DMS53 treated with DMSO at 0.1 percent for 48 hours (cell line): ENCODE measurements around the gene FLOT2.
"Not testable (repeated sequence)": the region's sequence is repeated elsewhere in the genome, so short reads cannot be mapped to it uniquely, and the experiment has no call there.

Experiments
- DNase-seq: peaks from one replicate; lab custom pipeline; 2025; ENCODE audit not compliant: unreplicated experiment; lab: John Stamatoyannopoulos, UW

FLOT2 gene

DNA sequence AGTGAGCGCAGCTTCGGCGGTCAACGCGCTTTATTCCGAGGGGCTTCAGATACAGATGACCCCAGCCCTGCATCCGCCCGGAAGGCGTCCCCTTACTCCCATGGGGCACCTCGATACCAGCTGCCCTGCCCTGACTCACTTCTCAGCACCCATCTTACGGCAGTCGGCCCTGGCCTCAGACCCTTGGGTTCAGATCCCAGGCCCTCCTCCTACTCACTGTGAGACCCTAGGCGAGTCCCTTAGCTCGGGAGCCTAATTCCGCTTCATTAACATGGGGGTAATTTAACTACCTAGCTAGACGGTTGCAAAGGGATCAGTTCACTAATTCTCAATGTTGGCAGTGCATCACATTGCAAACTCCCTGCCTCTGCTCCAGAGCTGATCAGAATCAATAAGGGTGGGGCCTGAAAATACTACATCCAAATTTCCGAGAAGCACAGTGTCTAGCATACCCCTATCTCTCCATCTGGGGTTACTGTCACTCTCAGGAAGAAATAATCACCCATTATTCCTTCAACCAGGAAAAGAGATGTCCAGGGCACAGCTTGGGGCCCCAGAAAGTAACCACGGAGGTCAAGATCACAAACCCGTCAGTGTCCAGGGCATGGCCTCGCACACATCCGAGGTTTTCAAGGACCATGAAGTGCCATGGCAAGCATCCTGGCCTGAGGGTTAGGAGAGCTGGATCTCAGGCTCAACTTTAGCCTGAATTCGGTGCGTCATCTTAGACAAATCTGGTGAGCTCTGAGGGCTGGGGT, 415 bp upstream of the FLOT2 start:
- no peak for DNase-seq

DNA sequence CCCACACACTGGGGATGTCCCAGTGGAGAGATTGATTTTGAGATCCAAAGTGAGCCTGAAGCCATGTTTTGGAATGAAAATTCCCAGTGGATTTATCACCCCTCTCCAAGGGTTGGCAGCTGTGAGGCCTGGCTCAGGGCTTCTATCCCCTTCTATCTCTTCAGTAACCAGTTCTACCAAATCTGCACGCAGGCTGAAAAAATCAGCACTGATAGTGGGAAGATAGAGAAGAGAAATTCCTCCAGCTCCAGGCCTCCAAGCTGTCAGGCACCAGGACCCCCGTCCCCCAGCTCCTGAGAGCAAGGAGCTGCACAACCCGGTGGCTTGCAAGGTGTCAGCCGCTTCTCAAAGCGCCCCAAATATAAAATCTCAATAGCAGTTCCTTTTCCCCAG, 1.0 kb downstream of the FLOT2 start:
- no peak for DNase-seq

DNA sequence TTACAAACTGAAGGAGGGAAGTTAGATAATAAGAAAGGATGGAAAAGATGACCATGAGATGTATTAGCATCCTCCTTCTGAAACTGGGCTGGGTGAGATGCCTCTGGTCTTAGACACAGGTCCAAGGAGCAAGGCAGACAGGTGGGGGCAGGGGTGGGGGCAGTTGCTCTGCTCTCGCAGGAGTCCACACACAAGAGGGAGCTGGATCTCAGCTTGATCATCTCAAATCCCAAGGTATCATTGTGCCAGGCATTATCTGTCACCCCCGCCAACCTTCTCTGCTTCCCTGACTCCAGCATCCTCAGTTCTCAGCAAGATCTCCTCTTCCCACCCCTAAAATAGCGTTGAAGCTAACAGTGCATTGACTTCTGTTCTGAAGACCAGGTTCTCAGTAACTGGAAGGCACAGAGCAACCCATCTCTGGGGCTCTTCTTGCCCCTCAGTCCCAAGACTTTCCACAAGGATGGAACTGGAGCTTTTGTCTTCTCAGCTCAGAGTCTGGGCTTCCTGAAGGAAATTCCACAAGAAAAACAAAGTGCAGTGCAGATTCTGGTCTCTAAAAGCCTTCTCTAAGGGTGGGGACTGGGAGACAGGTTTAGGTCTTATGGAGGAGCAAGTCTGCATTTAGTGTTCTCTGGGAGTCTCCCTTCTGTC, 1.6 kb downstream of the FLOT2 start:
- no peak for DNase-seq

DNA sequence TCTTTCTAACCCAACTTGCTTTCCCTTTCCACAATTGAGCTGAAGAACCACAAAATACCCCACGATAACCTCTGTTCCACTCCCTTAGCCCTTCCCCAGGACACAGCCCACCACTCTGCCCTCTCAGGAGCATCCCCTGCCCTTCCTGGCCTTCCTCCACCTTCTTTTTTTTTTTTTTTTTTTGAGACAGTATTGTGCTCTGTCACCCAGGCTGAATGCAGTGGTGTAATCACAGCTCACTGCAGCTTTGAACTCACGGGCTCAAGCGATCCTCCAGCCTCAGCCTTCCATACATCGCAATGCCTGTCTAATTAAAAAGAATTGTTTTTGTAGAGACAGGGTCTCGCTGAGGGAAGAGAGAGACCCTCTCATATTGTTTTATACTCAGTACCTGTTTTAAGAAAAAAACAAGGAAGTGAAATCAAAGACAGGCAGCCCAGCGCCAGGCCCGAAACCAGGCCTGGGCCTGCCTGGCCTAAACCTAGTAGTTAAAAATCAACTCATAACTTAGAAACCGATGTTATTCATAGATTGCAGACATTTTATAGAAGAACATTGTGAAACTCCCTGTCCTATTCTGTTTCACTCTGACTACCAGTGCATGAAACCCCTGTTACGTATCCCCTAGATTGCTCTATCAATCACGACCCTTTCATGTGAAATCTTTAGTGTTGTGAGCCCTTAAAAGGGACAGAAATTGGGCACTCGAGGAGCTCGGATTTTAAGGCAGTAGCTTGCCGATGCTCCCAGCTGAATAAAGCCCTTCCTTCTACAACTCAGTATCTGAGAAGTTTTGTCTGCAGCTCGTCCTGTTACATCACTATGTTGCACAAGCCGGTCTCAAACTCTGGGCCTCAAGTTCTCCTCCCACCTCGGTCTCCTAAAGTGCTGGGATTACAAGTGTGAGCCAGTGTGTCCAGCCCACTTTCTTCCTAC, 4.0 kb downstream of the FLOT2 start:
- not testable (repeated sequence) for DNase-seq

DNA sequence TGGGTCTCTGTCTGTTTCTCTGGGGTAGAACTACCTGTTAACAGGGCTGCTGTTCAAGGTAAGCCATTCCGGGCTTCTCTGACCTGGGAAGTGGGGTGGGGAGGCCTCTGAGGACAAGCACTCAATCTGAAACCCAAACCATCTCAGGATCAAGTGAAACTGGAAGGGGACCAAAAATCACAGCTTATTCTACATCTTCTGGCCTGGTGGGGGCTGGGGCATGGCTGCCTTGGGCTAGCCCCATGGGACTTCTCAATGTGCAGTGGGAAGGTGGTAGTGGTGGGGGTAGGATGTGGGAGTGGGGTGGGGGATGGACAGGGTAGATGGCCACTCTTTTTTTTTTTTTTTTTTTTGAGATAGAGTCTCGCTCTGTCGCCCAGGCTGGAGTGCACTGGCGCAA, 5.5 kb downstream of the FLOT2 start:
- DNase-seq: no peak

DNA sequence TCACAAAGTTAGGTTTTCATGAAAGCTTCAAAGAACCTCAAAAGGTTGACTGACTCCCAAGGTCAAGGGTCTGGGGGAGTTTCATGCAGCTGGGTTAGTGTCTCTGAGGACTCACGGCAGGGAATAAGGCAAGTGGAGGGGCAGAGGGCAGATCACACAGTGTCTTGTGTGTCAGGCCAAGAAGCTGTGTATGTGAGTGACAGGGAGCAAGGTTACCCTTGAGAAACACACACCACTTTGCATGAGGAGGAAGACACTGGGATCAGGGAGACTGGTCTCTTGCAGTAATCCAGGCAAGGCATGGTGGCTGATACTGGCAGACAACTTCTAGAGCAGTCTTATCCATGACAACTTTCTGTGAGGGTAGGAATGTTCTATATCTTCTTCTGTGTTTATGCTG, 6.3 kb downstream of the FLOT2 start:
- no peak for DNase-seq

DNA sequence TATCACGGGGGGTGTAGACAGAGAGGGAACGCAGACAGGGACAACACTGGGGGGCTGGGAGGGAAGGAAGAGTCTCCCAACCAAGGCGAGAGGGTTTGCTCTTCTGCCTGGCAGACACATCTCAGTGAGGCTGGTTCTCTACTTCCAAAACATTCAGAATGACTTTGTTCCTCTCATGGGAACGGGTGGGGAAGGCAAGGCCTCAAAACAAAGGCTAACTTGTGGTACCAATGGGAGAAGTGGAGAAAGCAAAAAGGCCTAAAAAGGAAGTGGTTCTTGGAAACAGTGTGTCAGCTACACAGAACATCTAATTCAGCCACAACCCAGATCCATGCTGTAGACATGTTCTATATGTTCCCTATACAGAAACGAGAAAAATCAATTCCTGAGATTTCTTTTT, 7.5 kb downstream of the FLOT2 start:
- no peak for DNase-seq

DNA sequence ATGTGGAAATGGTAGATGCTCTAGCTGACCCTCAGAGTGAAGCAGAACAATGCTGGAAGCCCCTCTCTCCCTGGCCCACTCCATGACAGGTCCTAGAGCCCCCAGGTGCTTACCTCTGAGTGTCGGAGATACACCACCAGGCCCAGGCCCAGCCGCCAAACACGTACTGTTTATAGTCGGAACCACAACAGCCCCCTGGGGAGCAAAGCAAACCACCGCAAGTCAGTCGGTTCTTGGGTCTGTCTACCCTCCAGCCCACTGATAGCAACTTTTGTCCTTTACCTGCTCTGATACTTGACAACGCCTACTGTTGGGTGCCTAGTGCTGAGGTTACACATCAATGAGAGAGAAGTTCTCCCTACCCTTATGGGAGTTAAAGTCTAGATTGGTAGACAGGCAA, 8.7 kb downstream of the FLOT2 start:
- DNase-seq: no peak

DNA sequence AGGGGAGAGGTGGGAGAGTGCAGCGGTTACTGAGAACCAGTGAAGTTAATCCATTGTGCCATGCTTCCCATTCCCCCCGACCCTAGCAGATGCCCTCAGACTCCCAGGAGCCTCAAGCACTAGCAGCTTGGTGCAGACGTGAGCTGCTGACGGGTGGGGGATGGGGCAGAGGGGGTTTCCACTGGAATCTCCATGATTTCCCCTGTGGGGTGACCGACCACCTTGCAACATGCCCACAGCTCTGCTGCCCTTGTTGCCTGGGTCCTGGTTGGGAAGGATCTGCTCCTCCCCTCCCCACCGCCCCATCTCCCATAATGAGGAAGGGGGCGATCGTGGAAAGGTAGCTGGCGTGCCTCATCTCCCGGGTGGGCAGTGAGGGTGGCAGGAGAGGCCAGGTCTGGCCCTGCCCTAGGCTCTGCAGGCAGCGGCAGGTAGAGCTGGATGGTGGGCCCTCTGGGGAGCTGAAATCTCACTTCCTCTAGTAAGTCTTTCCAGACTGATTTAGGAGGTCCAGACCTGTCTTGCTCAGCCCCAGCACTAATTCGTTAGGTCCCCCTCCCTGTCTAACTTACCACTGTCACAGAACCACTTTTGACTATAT, 9.6 kb downstream of the FLOT2 start:
- no peak for DNase-seq

DNA sequence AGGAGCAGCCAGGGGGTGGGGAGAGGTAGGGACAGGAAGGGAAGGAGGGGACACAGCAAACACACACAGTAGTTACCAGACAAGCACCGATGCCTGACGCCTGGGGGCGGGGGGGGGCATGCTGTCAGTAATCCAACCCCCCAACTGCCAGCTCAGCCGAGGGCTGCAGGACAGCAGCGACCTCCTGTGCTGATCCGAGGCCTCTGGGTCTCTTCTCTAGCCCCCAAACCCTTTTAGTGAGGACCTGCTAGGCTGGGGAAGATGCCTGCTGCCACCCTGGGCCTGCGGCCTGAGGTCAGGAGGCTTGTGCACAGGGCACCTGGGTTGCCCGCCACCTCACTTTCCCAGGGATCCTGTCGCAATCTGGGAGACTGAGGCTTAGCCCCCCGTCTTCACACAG, 11.6 kb downstream of the FLOT2 start:
- DNase-seq: no peak

DNA sequence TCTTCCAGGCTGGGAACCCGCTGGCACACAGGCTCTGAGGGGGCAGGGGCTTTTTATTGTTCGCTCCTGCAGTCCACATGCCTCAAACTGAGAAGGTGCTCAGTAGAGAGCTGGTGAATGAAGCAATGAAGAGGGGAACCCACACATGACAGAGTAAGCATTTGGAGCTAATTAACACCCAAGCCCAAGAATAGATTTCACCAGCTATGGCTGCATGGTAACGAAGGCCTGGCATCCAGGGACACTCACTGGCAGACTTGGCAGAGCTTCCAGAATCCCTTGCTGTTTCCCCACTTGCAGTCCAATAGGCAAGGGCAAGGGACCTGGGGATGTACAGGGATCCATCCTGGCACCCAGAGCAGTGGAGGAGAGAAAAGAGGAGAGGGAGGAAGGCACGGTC, 12.2 kb downstream of the FLOT2 start:
- DNase-seq: no peak

DNA sequence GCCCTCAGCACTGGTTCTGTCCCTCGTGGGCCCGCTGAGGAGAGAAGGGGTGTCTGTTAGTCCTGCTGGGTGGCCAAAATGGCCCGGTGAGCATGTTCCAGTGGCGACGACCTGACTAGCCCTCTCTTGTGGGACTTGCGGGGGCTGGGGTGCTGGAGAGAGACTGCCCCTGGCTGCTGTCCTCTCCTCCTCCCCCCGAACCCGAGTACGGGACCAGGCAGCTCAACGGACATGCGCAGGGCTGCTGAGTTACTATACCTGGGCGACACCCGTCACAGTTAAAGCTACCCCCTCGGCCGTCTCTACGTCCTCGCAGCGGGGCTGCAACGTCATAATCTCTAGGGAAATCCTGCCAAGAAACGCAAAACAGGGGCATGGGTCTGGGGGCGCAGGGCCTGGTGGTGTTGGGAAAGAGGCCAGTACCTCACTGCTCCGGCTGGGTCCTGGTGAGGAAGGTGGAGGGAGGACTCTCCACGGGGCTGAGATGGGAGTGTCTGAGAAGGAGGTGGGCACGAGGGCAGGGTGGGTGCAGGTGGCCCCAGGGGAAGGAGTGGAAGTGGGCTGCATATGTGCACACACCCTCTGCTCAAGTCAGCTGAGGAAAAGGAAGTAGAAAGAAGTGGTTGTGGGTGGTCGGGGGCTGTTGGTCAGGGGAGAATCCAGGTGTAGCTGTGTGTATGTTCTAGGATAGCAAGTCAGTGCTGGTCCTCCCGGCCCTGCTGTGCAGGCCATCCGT, 13.4 kb downstream of the FLOT2 start:
- no peak for DNase-seq

DNA sequence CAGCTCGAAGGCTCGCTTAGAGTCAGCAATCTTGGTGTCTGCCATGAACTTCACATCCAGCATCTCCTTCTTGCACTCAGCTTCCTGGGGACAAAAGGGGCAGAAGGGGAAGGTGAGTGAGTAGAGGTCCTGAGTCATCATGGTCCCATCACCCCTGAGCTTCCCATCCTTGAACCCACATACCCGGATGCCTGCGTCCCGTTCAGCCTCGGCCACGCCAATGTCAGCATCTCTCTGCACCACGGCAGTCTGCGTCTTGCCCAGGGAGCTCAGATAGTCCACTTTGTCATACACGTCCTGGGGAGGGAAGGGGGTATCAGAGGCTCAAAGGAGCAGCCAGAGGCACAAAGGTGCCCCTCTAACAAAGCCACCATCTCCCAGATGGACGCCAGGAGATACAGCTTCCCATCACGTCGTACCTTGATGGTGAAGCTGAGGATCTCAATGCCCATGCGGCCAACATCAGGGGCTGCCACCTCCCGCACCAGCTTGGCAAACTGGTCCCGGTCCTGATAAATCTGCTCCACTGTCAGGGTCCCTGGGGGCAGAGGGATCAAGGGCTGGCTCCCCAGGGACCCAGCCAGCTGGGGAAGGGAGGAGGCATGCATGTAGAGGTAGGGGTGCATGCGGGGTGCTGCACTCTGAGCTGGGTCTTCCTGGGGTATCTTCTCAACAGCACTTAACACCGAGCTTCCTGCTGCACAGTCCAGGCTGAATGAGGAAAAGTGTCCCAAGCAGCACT, 15.2 kb downstream of the FLOT2 start:
- no peak for DNase-seq

DNA sequence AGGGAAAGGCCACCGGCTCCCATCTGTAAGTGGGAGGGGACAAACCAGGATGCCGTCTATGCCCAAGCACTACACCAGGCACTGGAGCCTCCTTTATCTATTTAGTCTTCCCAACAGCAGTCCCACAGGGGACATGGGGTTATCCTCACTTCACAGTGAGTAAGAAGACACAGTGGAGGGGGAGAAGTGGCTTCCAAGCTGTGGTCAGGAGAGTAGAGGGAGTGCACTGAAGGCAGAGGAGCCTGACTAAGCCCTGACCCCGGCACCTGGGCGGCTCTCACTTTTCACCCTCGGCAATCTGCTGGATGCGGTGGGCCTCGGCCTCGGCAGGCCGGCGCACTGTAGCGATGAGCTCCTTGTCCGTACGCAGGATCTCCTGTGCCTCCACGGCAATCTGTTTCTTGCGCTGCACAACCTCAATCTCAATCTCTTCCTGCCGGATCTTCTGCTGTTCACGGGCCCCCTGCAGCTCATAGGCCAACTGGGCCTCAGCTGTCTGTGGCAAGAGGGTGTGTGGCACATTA, 15.9 kb downstream of the FLOT2 start:
- no peak for DNase-seq

DNA sequence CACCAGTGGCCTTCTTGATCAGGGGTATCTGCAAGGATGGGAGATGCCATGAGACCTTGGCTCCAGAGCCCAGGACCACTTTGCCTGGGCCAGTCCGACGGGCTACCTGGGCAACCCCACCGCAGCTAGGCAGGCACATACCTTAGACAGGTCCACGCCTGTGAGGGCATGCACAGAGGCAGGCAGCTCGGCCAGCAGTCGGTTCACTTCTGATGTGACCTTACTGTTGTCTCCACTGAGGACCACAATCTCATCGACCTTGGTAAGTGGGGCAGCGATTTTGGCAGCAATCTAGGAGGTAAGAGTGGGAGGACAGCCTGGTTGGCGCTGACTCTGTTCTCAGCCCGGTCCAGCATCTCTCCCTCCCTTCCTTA, 17.0 kb downstream of the FLOT2 start:
- no peak for DNase-seq

DNA sequence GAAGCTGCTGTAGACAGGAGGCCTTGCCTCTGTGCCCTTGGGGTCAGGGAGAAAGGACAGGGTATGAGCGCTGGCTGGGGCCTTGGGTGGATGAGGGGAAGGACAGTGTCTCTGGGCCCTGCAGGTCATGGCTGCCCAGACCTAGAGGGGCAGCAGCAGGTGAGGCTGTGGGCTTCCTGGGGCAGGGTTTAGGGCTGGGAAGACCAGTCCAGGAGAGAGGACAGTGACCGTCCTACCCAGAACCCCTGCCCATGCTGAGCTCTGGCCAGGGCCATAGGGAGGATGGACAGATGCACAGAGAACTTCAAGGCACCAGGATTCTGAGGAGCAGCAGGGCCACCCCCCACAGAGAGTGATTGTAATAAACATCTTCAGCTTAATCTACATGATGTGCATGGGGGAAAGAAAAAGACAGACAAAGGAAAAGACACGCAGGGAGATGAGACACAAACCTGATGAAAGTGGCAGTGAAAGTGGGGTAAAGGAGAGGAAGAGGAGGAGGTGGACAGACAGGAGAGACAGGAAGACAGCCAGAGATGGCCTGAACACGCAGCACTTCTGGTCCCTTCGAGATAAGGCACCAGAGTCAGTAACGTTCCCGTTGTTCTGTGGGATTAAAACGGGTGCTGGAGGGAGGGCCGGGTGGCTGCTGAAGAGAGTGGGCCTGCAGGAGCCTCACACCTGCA, 17.5 kb downstream of the FLOT2 start:
- DNase-seq: no peak

DNA sequence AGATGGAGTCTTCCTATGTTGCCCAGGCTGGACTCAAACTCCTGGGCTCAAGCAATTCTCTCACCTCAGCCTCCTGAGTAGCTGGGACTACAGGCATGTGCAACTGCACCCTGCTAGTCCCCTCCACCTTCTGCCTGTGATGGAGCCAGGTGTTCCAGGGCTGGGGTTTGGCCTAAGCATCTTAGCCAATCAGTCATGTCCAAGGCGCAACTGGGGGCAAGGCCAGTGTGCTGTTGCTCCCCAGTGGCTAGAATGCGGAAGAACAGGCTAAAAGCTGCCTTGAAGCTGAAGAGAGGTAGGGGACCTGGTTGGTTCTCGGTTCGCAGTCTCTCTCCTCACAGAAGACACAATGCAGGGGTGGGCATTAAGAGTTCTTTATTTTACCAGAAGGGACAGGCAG, 18.6 kb downstream of the FLOT2 start:
- DNase-seq: peak; percentile 3

DNA sequence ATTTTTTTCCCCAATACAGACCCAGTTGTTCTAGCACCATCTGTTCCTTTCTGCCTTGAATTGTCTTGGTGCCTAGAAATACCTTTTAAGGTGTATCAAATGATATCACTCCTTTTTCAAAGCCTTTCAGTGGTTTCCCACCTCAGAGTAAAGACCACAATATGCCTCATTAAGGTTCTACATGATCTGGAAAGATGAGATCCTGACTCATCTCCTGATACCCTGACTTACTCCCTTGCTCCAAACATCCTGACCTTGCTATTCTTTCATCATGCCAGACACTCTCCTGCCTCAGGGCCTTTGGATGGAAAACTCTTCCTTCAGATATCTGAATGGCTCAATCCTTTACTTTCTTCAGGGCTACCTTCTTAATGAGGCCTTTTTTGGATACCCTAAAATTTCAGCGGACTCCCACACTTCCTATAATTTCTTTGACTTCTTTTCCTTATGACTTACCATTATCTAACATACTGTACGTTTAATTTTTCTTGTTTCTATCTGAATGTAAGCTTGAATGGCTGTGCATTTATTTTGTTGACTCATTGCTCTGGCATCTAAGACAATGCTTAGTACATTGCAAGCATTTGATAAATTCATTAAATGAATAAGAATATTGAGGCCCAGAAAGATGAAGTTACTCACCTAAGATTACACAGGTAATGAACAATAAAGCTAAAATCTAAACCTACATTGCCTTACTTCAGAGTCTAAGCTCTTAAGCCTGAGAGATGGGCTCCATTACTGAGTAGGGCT, 19.2 kb downstream of the FLOT2 start:
- DNase-seq: no peak
